Measurements from ENCODE around the gene POLG. TPM values are rescaled to one million over a fixed set of nuclear protein-coding genes. Genes with fewer than 3 reads are reported as not detected.
"Not testable (repeated sequence)": the region's sequence is repeated elsewhere in the genome, so short reads cannot be mapped to it uniquely, and the experiment has no call there.

POLG gene
- polyA plus RNA-seq, 3 donors = 54.4 to 61.0 (median 55.6) TPM

- DNase-seq = no peak
Measured at GRCh38 chr15:89299896-89300295, 34.7 kb downstream of the POLG start.

GRCh38 chr15:89293012-89293411 is 41.6 kb downstream of the POLG start:
- no peak for DNase-seq

GRCh38 chr15:89291934-89292438 is 42.6 kb downstream of the POLG start:
- no peak for DNase-seq

- no peak for DNase-seq
Measured at GRCh38 chr15:89283201-89283600, 51.4 kb downstream of the POLG start.

- DNase-seq = no peak
Measured at GRCh38 chr15:89282631-89283030, 52.0 kb downstream of the POLG start.

- DNase-seq = no peak
Measured at GRCh38 chr15:89278307-89278706, 56.3 kb downstream of the POLG start.

- DNase-seq = not testable (repeated sequence)
Measured at GRCh38 chr15:89277281-89277680, 57.3 kb downstream of the POLG start.

Other genes starting within 250 kb of the POLG start
- 10 to 100 TPM; 26.5 to 31.7 (median 29.0) TPM for gene ABHD2, start 246.4 kb downstream of the POLG start, polyA plus RNA-seq (ENCODE audit: insufficient read length in 3 of 3)
- gene RLBP1, start 113.2 kb downstream of the POLG start, polyA plus RNA-seq (ENCODE audit: insufficient read length in 3 of 3) = not detected
- gene FANCI, start 90.8 kb downstream of the POLG start, polyA plus RNA-seq (ENCODE audit: insufficient read length in 3 of 3) = 10 to 100 TPM; 34.9 to 39.4 (median 35.5) TPM
- gene RHCG, start 161.8 kb upstream of the POLG start, polyA plus RNA-seq (ENCODE audit: insufficient read length in 3 of 3) = 1 to 10 TPM; 1.9 to 2.5 (median 2.0) TPM
- gene TICRR, start 240.6 kb upstream of the POLG start, polyA plus RNA-seq (ENCODE audit: insufficient read length in 3 of 3) = 10 to 100 TPM in 2 of 3 donors, 1 to 10 TPM in 1; 9.1 to 13.6 (median 12.4) TPM